SK-N-SH (cell line): ENCODE measurements around the gene RNF4. TPM values are rescaled to one million over a fixed set of nuclear protein-coding genes. Genes with fewer than 3 reads are reported as not detected.
A peak's percentile ranks its signal among the peaks of the same experiment; 100 is the strongest.

Source experiments
- CTCF ChIA-PET: fragments of 300-600, 350-600 bp; formaldehyde crosslinking; extraction: SDS; loops from one replicate; lab custom pipeline; 2021; lab: Yijun Ruan, JAX
- POLR2A ChIA-PET: fragments of 350-600 bp; sonication (Branson Sonifier 250); formaldehyde crosslinking; extraction: SDS; loops from one replicate; lab custom pipeline; 2020; ENCODE audit warnings: antibody characterized with exemption, inconsistent platforms; lab: Yijun Ruan, JAX
- DNase-seq: peaks from one replicate; pipeline ENCODE4 v3.0.0; 2012
- H2AFZ ChIP-seq: fragments of 200-600 bp; sonication (generic); 2 replicates; pipeline ENCODE4 v1.8.1; 2016; ENCODE audit warnings: antibody characterized with exemption, mild to moderate bottlenecking, low read depth
- H3F3A ChIP-seq: fragments of 200-600 bp; sonication (generic); replicated peaks from 2 replicates; pipeline ENCODE3; 2016; ENCODE audit warnings: antibody characterized with exemption, mild to moderate bottlenecking; ENCODE audit not compliant: insufficient read depth
- H3K27ac ChIP-seq, 2 experiments: fragments of 200-500 bp in 1 of 2; fragments of 200-600 bp in 1 of 2; sonication (Bioruptor generic) in 1 of 2; sonication (generic), shearing (Covaris generic) in 1 of 2; 2 replicates each; pipeline versions ENCODE4 v1.5.1 to v1.6.1; 2014 to 2016; ENCODE audit warnings: low read depth in 2 of 2, inconsistent platforms in 1 of 2, low read length in 1 of 2, mild to moderate bottlenecking in 1 of 2, mixed read lengths in 1 of 2
- H3K27me3 ChIP-seq: fragments of 200-600 bp; sonication (generic), shearing (Covaris generic); 2 replicates; pipeline ENCODE4 v1.6.1; 2016; ENCODE audit warnings: mixed run types; ENCODE audit not compliant: insufficient read depth
- H3K36me3 ChIP-seq, 2 experiments: fragments of 200-500 bp in 1 of 2; fragments of 200-600 bp in 1 of 2; sonication (Bioruptor generic) in 1 of 2; sonication (generic) in 1 of 2; replicated peaks in 1 of 2; 2 replicates each; pipeline versions ENCODE3 to v1.5.1; 2014 to 2016; ENCODE audit warnings: low read length in 1 of 2, mild to moderate bottlenecking in 1 of 2; ENCODE audit not compliant: insufficient read depth in 2 of 2, control insufficient read depth in 1 of 2
- H3K4me1 ChIP-seq, 2 experiments: fragments of 200-500 bp in 1 of 2; fragments of 200-600 bp in 1 of 2; sonication (Bioruptor generic) in 1 of 2; sonication (generic), shearing (Covaris generic) in 1 of 2; 2 replicates each; pipeline versions ENCODE4 v1.5.1 to v1.6.1; 2014 to 2016; ENCODE audit warnings: low read depth in 1 of 2, low read length in 1 of 2, mixed run types in 1 of 2; ENCODE audit not compliant: insufficient read depth in 2 of 2, control insufficient read depth in 1 of 2
- H3K4me2 ChIP-seq: fragments of 200-600 bp; sonication (generic), shearing (Covaris generic); 2 replicates; pipeline ENCODE4 v1.6.1; 2017; ENCODE audit warnings: mixed run types
- H3K4me3 ChIP-seq, 2 experiments: fragments of 200-500 bp in 1 of 2; fragments of 200-600 bp in 1 of 2; sonication (Bioruptor generic) in 1 of 2; sonication (generic), shearing (Covaris generic) in 1 of 2; 2 replicates each; pipeline versions ENCODE4 v1.5.1 to v1.8.1; 2014 to 2016; ENCODE audit warnings: low read depth in 2 of 2, inconsistent platforms in 1 of 2, low read length in 1 of 2, mild to moderate bottlenecking in 1 of 2, mixed read lengths in 1 of 2, moderate library complexity in 1 of 2
- H3K79me2 ChIP-seq: fragments of 200-600 bp; sonication (generic); 2 replicates; pipeline ENCODE4 v1.8.1; 2017; ENCODE audit warnings: mild to moderate bottlenecking; ENCODE audit not compliant: insufficient read depth
- H3K9ac ChIP-seq: fragments of 200-600 bp; sonication (generic); 2 replicates; pipeline ENCODE4 v1.6.1; 2017; ENCODE audit warnings: mixed run types
- H3K9me2 ChIP-seq: fragments of 200-600 bp; sonication (generic); 2 replicates; pipeline ENCODE4 v1.6.1; 2017; ENCODE audit warnings: mixed run types
- H3K9me3 ChIP-seq: fragments of 200-600 bp; sonication (generic); 2 replicates; pipeline ENCODE4 v1.6.1; 2017; ENCODE audit warnings: mixed run types, mild to moderate bottlenecking, moderate library complexity
- H4K20me1 ChIP-seq: fragments of 200-600 bp; sonication (generic); 2 replicates; pipeline ENCODE4 v1.6.1; 2017; ENCODE audit warnings: mild to moderate bottlenecking, mixed run types; ENCODE audit not compliant: insufficient read depth
- CHD2 ChIP-seq: fragments of 150-350 bp; IDR thresholded peaks from 2 replicates; pipeline ENCODE4 v1.6.1; 2018; ENCODE audit warnings: low read length; ENCODE audit not compliant: partially characterized antibody
- FOXM1 ChIP-seq: IDR thresholded peaks from 2 replicates; pipeline ENCODE4 v1.4.0; 2012; ENCODE audit warnings: low read depth, mild to moderate bottlenecking
- MXI1 ChIP-seq: IDR thresholded peaks from 2 replicates; pipeline ENCODE4 v1.6.1; 2012; ENCODE audit warnings: mild to moderate bottlenecking, low read depth, low read length, improper control_type of control experiment
- NRF1 ChIP-seq: IDR thresholded peaks from 2 replicates; pipeline ENCODE4 v1.6.1; 2012; ENCODE audit warnings: low read depth, mild to moderate bottlenecking, low read length
- RAD21 ChIP-seq: IDR thresholded peaks from 2 replicates; pipeline ENCODE4 v1.6.1; 2012; ENCODE audit warnings: mild to moderate bottlenecking, low read length
- RFX5 ChIP-seq: IDR thresholded peaks from 2 replicates; pipeline ENCODE4 v1.6.1; 2012; ENCODE audit warnings: mild to moderate bottlenecking, improper control_type of control experiment, low read length
- SIN3A ChIP-seq: IDR thresholded peaks from 2 replicates; pipeline ENCODE4 v1.6.1; 2012; ENCODE audit warnings: low read depth, mild to moderate bottlenecking, low read length, moderate library complexity, borderline replicate concordance
- SMC3 ChIP-seq: IDR thresholded peaks from 2 replicates; pipeline ENCODE4 v1.6.1; 2012; ENCODE audit warnings: low read depth, low read length, improper control_type of control experiment
- TAF1 ChIP-seq: IDR thresholded peaks from 2 replicates; pipeline ENCODE4 v1.6.1; 2012; ENCODE audit warnings: low read depth, mild to moderate bottlenecking, low read length, moderate library complexity, borderline replicate concordance
- YY1 ChIP-seq: IDR thresholded peaks from 2 replicates; pipeline ENCODE4 v1.4.0; 2012; ENCODE audit warnings: low read depth, mild to moderate bottlenecking
- WGBS: methylation state at CpG from one replicate; pipeline ENCODE4 v1.1.6; 2017; ENCODE audit warnings: low lambda C conversion rate; 5-methylcytosine and 5-hydroxymethylcytosine counted together
- polyA plus RNA-seq, 3 experiments: library from polyadenylated mRNA; depleted of rRNA; stranded (reverse); fragments of >200 nt; gene quantifications; 2 replicates each; pipeline ENCODE4 v1.2.3, GENCODE V29; 2012
- TF ChIP-seq, protein P1 (sequence below): fragments of 200-600 bp; sonication (generic); IDR thresholded peaks from 2 replicates; pipeline ENCODE4 v1.6.1; 2017; ENCODE audit warnings: antibody characterized with exemption, mild to moderate bottlenecking, moderate library complexity
- TF ChIP-seq, protein P2 (sequence below): fragments of 150-350 bp; IDR thresholded peaks from 2 replicates; pipeline ENCODE4 v1.6.1; 2017; ENCODE audit warnings: antibody characterized with exemption, low read length, low read depth, borderline replicate concordance
- TF ChIP-seq, protein P3 (sequence below): IDR thresholded peaks from 2 replicates; pipeline ENCODE4; 2012
- TF ChIP-seq, protein P4 (sequence below): fragments of 150-350 bp; IDR thresholded peaks from 2 replicates; pipeline ENCODE4 v1.6.1; 2016; ENCODE audit warnings: mild to moderate bottlenecking, low read depth, low read length
- TF ChIP-seq, protein P5 (sequence below): IDR thresholded peaks from 2 replicates; pipeline ENCODE4 v1.4.0; 2012; ENCODE audit warnings: low read depth
- TF ChIP-seq, protein P6 (sequence below): IDR thresholded peaks from 2 replicates; pipeline ENCODE4 v1.4.0; 2012; ENCODE audit warnings: low read depth, borderline replicate concordance

The RNF4 gene
- polyA plus RNA-seq, 1 of the 3 experiments (the other 2 are of a cell fraction): 60.7 TPM

DNA sequence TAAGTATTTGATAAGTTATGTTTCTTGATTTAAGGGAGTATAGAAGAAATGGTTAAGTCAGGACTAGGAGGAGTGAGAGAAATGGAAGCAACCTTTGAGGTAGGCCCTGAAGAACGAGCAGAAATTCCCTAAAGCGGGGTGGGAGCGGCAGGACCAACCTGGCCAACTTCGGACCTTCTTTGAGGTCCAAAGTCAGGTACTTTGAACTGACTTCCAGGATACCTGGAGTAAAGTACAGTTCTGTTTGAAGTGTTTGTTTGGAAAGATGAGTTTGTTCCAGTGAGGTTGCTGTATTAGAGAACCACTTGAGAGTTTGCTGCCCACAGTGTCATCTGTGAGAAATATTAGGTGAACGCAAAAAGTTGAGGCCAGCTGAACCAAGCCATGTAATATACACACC lies 11.7 kb downstream of the RNF4 start:
- H3K27ac ChIP-seq: no peak overlapping the region
- H3F3A ChIP-seq: peaks cover 4% of the 10 kb centered on the region
- H3K9me3 ChIP-seq: no peaks in the 10 kb centered on the region
- H4K20me1 ChIP-seq: peaks cover 100% of the 10 kb centered on the region
- H3K79me2 ChIP-seq: peaks cover 100% of the 10 kb centered on the region
- H3K4me3 ChIP-seq: no peak overlapping the region
- peaks cover 23 to 27% of the 10 kb centered on the region in 2 experiments; a peak in 2 of 4 replicates for H3K4me1 ChIP-seq
- no peak overlapping the region for H3K4me2 ChIP-seq
- no peak overlapping the region for H2AFZ ChIP-seq
- ChIA-PET CTCF (no interaction called here), POLR2A (no interaction called here)
- H3K9ac ChIP-seq: no peak overlapping the region
- DNase-seq: no peak
- H3K9me2 ChIP-seq: no peaks in the 10 kb centered on the region
- no peaks in the 10 kb centered on the region for H3K27me3 ChIP-seq
- WGBS: 94% methylated on average over 5 of the region's 5 CpGs
- peaks cover 4 to 12% of the 10 kb centered on the region in 2 experiments for H3K36me3 ChIP-seq
- no peak for TF ChIP-seq YY1
- TF ChIP-seq NRF1: no peak
- TF ChIP-seq, protein P1, sequence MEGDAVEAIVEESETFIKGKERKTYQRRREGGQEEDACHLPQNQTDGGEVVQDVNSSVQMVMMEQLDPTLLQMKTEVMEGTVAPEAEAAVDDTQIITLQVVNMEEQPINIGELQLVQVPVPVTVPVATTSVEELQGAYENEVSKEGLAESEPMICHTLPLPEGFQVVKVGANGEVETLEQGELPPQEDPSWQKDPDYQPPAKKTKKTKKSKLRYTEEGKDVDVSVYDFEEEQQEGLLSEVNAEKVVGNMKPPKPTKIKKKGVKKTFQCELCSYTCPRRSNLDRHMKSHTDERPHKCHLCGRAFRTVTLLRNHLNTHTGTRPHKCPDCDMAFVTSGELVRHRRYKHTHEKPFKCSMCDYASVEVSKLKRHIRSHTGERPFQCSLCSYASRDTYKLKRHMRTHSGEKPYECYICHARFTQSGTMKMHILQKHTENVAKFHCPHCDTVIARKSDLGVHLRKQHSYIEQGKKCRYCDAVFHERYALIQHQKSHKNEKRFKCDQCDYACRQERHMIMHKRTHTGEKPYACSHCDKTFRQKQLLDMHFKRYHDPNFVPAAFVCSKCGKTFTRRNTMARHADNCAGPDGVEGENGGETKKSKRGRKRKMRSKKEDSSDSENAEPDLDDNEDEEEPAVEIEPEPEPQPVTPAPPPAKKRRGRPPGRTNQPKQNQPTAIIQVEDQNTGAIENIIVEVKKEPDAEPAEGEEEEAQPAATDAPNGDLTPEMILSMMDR: no peak
- TF ChIP-seq, protein P2, sequence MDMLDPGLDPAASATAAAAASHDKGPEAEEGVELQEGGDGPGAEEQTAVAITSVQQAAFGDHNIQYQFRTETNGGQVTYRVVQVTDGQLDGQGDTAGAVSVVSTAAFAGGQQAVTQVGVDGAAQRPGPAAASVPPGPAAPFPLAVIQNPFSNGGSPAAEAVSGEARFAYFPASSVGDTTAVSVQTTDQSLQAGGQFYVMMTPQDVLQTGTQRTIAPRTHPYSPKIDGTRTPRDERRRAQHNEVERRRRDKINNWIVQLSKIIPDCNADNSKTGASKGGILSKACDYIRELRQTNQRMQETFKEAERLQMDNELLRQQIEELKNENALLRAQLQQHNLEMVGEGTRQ: no peak
- TF ChIP-seq, protein P3, sequence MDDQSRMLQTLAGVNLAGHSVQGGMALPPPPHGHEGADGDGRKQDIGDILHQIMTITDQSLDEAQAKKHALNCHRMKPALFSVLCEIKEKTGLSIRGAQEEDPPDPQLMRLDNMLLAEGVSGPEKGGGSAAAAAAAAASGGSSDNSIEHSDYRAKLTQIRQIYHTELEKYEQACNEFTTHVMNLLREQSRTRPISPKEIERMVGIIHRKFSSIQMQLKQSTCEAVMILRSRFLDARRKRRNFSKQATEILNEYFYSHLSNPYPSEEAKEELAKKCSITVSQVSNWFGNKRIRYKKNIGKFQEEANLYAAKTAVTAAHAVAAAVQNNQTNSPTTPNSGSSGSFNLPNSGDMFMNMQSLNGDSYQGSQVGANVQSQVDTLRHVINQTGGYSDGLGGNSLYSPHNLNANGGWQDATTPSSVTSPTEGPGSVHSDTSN: no peak
- TF ChIP-seq, protein P4, sequence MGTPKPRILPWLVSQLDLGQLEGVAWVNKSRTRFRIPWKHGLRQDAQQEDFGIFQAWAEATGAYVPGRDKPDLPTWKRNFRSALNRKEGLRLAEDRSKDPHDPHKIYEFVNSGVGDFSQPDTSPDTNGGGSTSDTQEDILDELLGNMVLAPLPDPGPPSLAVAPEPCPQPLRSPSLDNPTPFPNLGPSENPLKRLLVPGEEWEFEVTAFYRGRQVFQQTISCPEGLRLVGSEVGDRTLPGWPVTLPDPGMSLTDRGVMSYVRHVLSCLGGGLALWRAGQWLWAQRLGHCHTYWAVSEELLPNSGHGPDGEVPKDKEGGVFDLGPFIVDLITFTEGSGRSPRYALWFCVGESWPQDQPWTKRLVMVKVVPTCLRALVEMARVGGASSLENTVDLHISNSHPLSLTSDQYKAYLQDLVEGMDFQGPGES: no peak
- TF ChIP-seq TAF1: no peak
- no peak for TF ChIP-seq RFX5
- TF ChIP-seq, protein P5, sequence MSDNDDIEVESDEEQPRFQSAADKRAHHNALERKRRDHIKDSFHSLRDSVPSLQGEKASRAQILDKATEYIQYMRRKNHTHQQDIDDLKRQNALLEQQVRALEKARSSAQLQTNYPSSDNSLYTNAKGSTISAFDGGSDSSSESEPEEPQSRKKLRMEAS: no peak
- no peak for TF ChIP-seq CHD2

DNA sequence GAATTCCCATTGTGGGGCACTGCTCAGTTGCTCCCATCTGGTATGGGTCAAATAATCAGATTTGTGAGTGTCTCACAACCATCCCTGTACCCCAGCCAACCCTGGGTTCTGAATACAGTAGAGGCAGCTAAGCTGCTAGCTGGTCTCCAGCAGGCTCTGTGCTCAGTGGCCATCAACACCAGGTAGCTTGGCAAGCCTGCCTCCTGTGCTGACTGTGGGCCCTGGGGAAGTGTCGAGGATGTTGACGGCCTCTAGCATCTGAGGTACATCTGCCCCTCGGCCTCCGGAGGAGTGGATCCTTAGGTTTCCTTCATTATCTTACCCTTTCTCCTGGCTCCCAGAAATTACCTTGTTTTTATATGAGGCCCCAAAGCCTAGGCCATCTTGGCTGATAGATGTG lies 13.3 kb downstream of the RNF4 start:
- peaks cover 4 to 6% of the 10 kb centered on the region in 2 experiments for H3K36me3 ChIP-seq
- H3K9me3 ChIP-seq: no peaks in the 10 kb centered on the region
- DNase-seq: no peak
- no peak overlapping the region for H2AFZ ChIP-seq
- H3K4me1 ChIP-seq: peaks cover 23 to 27% of the 10 kb centered on the region in 2 experiments; a peak in 2 of 4 replicates
- TF ChIP-seq SMC3 (no peak), NRF1 (no peak), RAD21 (no peak), MXI1 (no peak), SIN3A (no peak), FOXM1 (no peak)
- TF ChIP-seq, protein P4: no peak
- TF ChIP-seq, protein P1: no peak
- TF ChIP-seq, protein P6, sequence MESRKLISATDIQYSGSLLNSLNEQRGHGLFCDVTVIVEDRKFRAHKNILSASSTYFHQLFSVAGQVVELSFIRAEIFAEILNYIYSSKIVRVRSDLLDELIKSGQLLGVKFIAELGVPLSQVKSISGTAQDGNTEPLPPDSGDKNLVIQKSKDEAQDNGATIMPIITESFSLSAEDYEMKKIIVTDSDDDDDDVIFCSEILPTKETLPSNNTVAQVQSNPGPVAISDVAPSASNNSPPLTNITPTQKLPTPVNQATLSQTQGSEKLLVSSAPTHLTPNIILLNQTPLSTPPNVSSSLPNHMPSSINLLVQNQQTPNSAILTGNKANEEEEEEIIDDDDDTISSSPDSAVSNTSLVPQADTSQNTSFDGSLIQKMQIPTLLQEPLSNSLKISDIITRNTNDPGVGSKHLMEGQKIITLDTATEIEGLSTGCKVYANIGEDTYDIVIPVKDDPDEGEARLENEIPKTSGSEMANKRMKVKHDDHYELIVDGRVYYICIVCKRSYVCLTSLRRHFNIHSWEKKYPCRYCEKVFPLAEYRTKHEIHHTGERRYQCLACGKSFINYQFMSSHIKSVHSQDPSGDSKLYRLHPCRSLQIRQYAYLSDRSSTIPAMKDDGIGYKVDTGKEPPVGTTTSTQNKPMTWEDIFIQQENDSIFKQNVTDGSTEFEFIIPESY: no peak
- CTCF ChIA-PET: interaction anchor here (0.6 kb wide), 1 partner anchor 186 kb away, joined by 4 read pairs; no protein-coding TSS in a partner anchor
- peaks cover 4% of the 10 kb centered on the region for H3F3A ChIP-seq
- H3K4me2 ChIP-seq: no peak overlapping the region
- H3K27me3 ChIP-seq: no peaks in the 10 kb centered on the region
- 94% methylated on average over 4 of the region's 4 CpGs for WGBS
- no peak overlapping the region for H3K9ac ChIP-seq
- no peaks in the 10 kb centered on the region for H3K9me2 ChIP-seq
- POLR2A ChIA-PET: no interaction called here
- no peak overlapping the region for H3K4me3 ChIP-seq
- H3K27ac ChIP-seq: peak overlapping the region in 1 of 2 experiments; percentile 11; a peak in 2 of 4 replicates
- H3K79me2 ChIP-seq: peaks cover 100% of the 10 kb centered on the region
- peaks cover 100% of the 10 kb centered on the region for H4K20me1 ChIP-seq
